ENCODE measurements around the gene SH2B2.

SH2B2 gene

GRCh38 chr7:102272075-102272916 is 14.4 kb upstream of the SH2B2 start:
- no peaks in the 10 kb centered on the region for H3K9me3 ChIP-seq (ENCODE audit: low read depth, low read length)
- no peaks in the 10 kb centered on the region for H3K36me3 ChIP-seq (ENCODE audit: insufficient read depth, low read length)
- H3K27ac ChIP-seq, result no peak overlapping the region
- DNase-seq (ENCODE audit: low read depth, low spot score), result no peak
- no peak overlapping the region for H3K9ac ChIP-seq (ENCODE audit: insufficient read length)
- TF ChIP-seq EZH2 (IDR thresholded peaks at IDR 0.05) (no peak), FOXP2 (optimal IDR thresholded peaks at IDR 0.05; ENCODE audit: control extremely low read depth, extremely low read length, insufficient read depth) (no peak), POLR2AphosphoS5 (IDR thresholded peaks at IDR 0.05; ENCODE audit: borderline replicate concordance, low read depth, low read length) (no peak)
- H3K4me3 ChIP-seq, result no peak overlapping the region

DNA sequence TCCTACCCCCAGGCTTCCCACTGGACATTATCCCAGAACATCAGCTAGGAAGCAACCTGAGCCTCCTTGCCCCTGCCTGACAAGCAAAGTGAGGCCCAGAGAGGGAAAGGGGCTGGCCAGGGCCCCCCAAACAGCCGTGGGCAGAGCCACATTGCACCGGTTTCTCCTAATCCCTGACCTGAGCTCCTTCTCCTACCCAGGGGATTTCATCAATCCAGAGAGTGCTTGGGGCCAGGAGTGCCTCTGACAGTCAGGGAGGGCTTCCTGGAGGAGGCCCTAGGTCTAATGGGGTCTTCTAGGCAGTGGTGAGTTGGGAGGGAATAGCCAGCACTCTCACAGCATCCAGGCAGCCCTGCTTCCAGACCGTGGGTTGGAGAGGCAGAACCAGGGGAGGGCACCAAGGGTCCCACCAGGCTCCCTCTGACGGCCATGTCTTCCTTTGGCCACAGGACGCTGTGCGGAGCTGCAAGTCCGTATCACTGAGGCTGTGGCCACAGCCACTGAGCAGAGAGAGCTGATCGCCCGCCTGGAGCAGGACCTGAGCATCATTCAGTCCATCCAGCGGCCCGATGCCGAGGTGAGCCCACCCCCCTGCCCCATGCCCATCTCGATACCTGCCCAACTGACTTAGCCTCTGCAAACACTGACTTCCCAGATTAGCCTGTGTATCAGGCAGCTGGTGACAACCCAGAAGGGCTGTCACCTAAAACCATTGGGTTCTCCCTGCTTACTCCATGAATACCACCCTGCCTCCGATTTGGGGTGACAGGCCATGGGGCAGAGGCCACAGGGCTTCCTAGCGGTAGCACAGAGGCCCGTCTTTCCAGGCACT is 13.5 kb upstream of the SH2B2 start:
- H3K27ac ChIP-seq, result no peak overlapping the region
- DNase-seq (ENCODE audit: low read depth, low spot score), result no peak

GRCh38 chr7:102273749-102274712 is 12.6 kb upstream of the SH2B2 start:
- Histone ChIP-seq H3K4me3 (no peak overlapping the region), H3K36me3 (ENCODE audit: insufficient read depth, low read length) (no peaks in the 10 kb centered on the region), H3K27ac (no peak overlapping the region), H3K9ac (ENCODE audit: insufficient read length) (no peak overlapping the region), H3K9me3 (ENCODE audit: low read depth, low read length) (no peaks in the 10 kb centered on the region)
- no peak for DNase-seq (ENCODE audit: low read depth, low spot score)
- TF ChIP-seq EZH2 (IDR thresholded peaks at IDR 0.05) (no peak), POLR2AphosphoS5 (IDR thresholded peaks at IDR 0.05; ENCODE audit: borderline replicate concordance, low read depth, low read length) (no peak), FOXP2 (optimal IDR thresholded peaks at IDR 0.05; ENCODE audit: control extremely low read depth, extremely low read length, insufficient read depth) (no peak)

More for the DNA sequence above, 13.5 kb upstream of the SH2B2 start:
- H3K4me3 ChIP-seq, result no peak overlapping the region
- no peak overlapping the region for H3K9ac ChIP-seq (ENCODE audit: insufficient read length)
- no peak for TF ChIP-seq POLR2AphosphoS5 (IDR thresholded peaks at IDR 0.05; ENCODE audit: borderline replicate concordance, low read depth, low read length)
- TF ChIP-seq FOXP2 (optimal IDR thresholded peaks at IDR 0.05; ENCODE audit: control extremely low read depth, extremely low read length, insufficient read depth), result no peak
- TF ChIP-seq EZH2 (IDR thresholded peaks at IDR 0.05), result no peak
- no peaks in the 10 kb centered on the region for H3K9me3 ChIP-seq (ENCODE audit: low read depth, low read length)
- H3K36me3 ChIP-seq (ENCODE audit: insufficient read depth, low read length), result no peaks in the 10 kb centered on the region

DNA sequence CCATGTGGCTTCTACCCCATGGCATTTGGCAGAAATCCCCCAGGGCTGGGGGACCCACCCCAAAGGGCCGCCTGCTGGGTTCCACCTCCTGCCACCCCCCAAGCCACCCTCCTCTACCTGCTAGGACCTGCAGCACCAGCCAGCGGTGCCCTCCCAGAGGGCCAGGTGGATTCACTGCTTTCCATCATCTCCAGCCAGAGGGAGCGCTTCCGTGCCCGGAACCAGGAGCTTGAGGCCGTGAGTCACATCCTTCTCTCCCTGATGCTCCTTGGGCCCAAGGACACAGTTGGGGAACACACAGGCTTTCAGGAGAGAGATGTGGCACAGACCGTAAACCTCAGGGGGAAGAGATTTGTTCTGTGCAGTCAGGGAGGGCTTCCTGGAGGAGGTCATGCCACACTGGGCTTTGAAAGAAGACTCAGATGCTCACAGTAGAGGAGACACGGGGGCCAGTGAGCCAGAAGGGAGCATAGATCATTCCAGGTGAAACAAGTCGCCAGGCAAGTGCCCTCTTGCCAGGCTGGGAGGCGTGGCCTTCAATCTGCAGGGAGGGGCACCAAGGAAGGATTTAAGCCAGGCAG is 11.5 kb upstream of the SH2B2 start:
- no peak overlapping the region for H3K9ac ChIP-seq (ENCODE audit: insufficient read length)
- TF ChIP-seq FOXP2 (optimal IDR thresholded peaks at IDR 0.05; ENCODE audit: control extremely low read depth, extremely low read length, insufficient read depth) (no peak), EZH2 (IDR thresholded peaks at IDR 0.05) (no peak)

DNA sequence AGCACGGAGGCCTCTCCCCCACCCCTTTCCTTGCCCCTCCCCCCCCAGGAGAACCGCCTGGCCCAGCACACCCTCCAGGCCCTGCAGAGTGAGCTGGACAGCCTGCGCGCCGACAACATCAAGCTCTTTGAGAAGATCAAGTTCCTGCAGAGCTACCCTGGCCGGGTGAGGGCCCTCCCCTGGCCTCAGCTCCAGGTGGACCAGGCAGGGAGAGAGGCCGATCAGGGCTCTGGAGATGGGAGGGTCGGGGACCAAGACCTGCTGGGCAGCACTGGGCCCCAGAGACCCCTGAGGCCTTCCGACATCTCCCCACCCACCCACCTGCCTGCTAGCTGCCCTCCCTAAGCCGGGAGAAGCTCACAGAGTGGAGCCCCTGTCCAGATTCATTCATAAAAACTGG is 8.8 kb upstream of the SH2B2 start:
- no peak for TF ChIP-seq EZH2 (IDR thresholded peaks at IDR 0.05)
- no peak for TF ChIP-seq POLR2AphosphoS5 (IDR thresholded peaks at IDR 0.05; ENCODE audit: borderline replicate concordance, low read depth, low read length)
- no peak for TF ChIP-seq FOXP2 (optimal IDR thresholded peaks at IDR 0.05; ENCODE audit: control extremely low read depth, extremely low read length, insufficient read depth)
- H3K9ac ChIP-seq (ENCODE audit: insufficient read length), result no peak overlapping the region
- no peak for DNase-seq (ENCODE audit: low read depth, low spot score)
- no peaks in the 10 kb centered on the region for H3K36me3 ChIP-seq (ENCODE audit: insufficient read depth, low read length)
- H3K27ac ChIP-seq, result no peak overlapping the region
- no peaks in the 10 kb centered on the region for H3K9me3 ChIP-seq (ENCODE audit: low read depth, low read length)
- H3K4me3 ChIP-seq, result no peak overlapping the region

More for the DNA sequence above, 11.5 kb upstream of the SH2B2 start:
- no peak overlapping the region for H3K4me3 ChIP-seq
- DNase-seq (ENCODE audit: low read depth, low spot score), result no peak
- H3K27ac ChIP-seq, result no peak overlapping the region
- H3K36me3 ChIP-seq (ENCODE audit: insufficient read depth, low read length), result no peaks in the 10 kb centered on the region
- H3K9me3 ChIP-seq (ENCODE audit: low read depth, low read length), result no peaks in the 10 kb centered on the region

- Histone ChIP-seq H3K36me3 (ENCODE audit: insufficient read depth, low read length) (no peaks in the 10 kb centered on the region), H3K27ac (no peak overlapping the region), H3K9me3 (ENCODE audit: low read depth, low read length) (no peaks in the 10 kb centered on the region), H3K4me3 (no peak overlapping the region), H3K9ac (ENCODE audit: insufficient read length) (no peak overlapping the region)
- no peak for TF ChIP-seq EZH2 (IDR thresholded peaks at IDR 0.05)
- TF ChIP-seq FOXP2 (optimal IDR thresholded peaks at IDR 0.05; ENCODE audit: control extremely low read depth, extremely low read length, insufficient read depth), result peak; percentile 14
- no peak for TF ChIP-seq POLR2AphosphoS5 (IDR thresholded peaks at IDR 0.05; ENCODE audit: borderline replicate concordance, low read depth, low read length)
- no peak for DNase-seq (ENCODE audit: low read depth, low spot score)
Measured at GRCh38 chr7:102279537-102280400, 6.9 kb upstream of the SH2B2 start.

GRCh38 chr7:102280521-102280920 is 6.1 kb upstream of the SH2B2 start:
- no peak overlapping the region for H3K27ac ChIP-seq
- no peaks in the 10 kb centered on the region for H3K9me3 ChIP-seq (ENCODE audit: low read depth, low read length)
- no peak for TF ChIP-seq POLR2AphosphoS5 (IDR thresholded peaks at IDR 0.05; ENCODE audit: borderline replicate concordance, low read depth, low read length)
- TF ChIP-seq EZH2 (IDR thresholded peaks at IDR 0.05), result no peak
- no peak for TF ChIP-seq FOXP2 (optimal IDR thresholded peaks at IDR 0.05; ENCODE audit: control extremely low read depth, extremely low read length, insufficient read depth)
- H3K4me3 ChIP-seq, result no peak overlapping the region
- no peaks in the 10 kb centered on the region for H3K36me3 ChIP-seq (ENCODE audit: insufficient read depth, low read length)
- H3K9ac ChIP-seq (ENCODE audit: insufficient read length), result no peak overlapping the region
- no peak for DNase-seq (ENCODE audit: low read depth, low spot score)

Data from SK-N-MC (cell line).